PC-3 (cell line): ENCODE data around the gene TOLLIP. TPM values are rescaled to one million over a fixed set of nuclear protein-coding genes. Genes with fewer than 3 reads are reported as not detected.

Experiments
- ATAC-seq: fragments of 200-7000 bp; cut with Tn5 transposase; 2 replicates; pipeline ENCODE4 v1.9.1; 2020; ENCODE audit warnings: mild to moderate bottlenecking, moderate library complexity
- BruUV-seq: library from RNA; stranded (reverse); fragments of 400-500 nt; replicated peaks from 2 replicates; lab custom pipeline; 2021; lab: Mats Ljungman, UMichigan
- CTCF ChIA-PET: fragments of 300-600 bp; sonication (Branson Sonifier 250); formaldehyde crosslinking; loops from one replicate; lab custom pipeline; 2022; ENCODE audit warnings: antibody characterized with exemption; lab: Charles Lee
- POLR2A ChIA-PET: fragments of 300-600 bp; sonication (Branson Sonifier 250); formaldehyde crosslinking; loops from one replicate; lab custom pipeline; 2022; ENCODE audit warnings: antibody characterized with exemption; ENCODE audit not compliant: unreplicated experiment; lab: Charles Lee
- DNase-seq: peaks from one replicate; pipeline ENCODE4 v3.0.0-alpha.2; 2015
- H2AFZ ChIP-seq: fragments of 300-600 bp; sonication (generic); 2 replicates; pipeline ENCODE4 v1.6.0; 2016; ENCODE audit warnings: antibody characterized with exemption, low read length
- H3F3A ChIP-seq: fragments of 300-600 bp; sonication (generic); one replicate; pipeline ENCODE4 v1.6.0; 2017; ENCODE audit warnings: antibody characterized with exemption, low read length, control low read depth, mild to moderate bottlenecking; ENCODE audit not compliant: unreplicated experiment
- H3K27ac ChIP-seq: fragments of 300-600 bp; sonication (generic); 2 replicates; pipeline ENCODE4 v1.5.1; 2016; ENCODE audit warnings: mild to moderate bottlenecking, low read length
- H3K27me3 ChIP-seq: fragments of 300-600 bp; sonication (generic); 2 replicates; pipeline ENCODE4 v1.6.1; 2016; ENCODE audit warnings: low read length, mixed read lengths
- H3K36me3 ChIP-seq: fragments of 300-600 bp; sonication (generic); 2 replicates; pipeline ENCODE4 v1.6.1; 2016; ENCODE audit warnings: low read depth, mixed run types, low read length, mixed read lengths
- H3K4me1 ChIP-seq: fragments of 300-600 bp; sonication (generic); 2 replicates; pipeline ENCODE4 v1.5.1; 2016; ENCODE audit warnings: low read length; ENCODE audit not compliant: insufficient read depth
- H3K4me2 ChIP-seq: fragments of 300-600 bp; sonication (generic); 2 replicates; pipeline ENCODE4 v1.6.0; 2016; ENCODE audit warnings: low read length
- H3K4me3 ChIP-seq: fragments of 300-600 bp; sonication (generic); 2 replicates; pipeline ENCODE4 v1.5.1; 2016; ENCODE audit warnings: mild to moderate bottlenecking, low read length, mixed read lengths
- H3K79me2 ChIP-seq: fragments of 300-600 bp; sonication (generic); 2 replicates; pipeline ENCODE4 v1.6.1; 2017; ENCODE audit warnings: low read length, mixed read lengths
- H3K9ac ChIP-seq: fragments of 300-600 bp; sonication (generic); 2 replicates; pipeline ENCODE4 v1.6.0; 2016; ENCODE audit warnings: mild to moderate bottlenecking, low read length
- H3K9me2 ChIP-seq: fragments of 300-600 bp; sonication (generic); replicated peaks from 2 replicates; pipeline ENCODE4 v1.6.1; 2016; ENCODE audit warnings: mixed run types, low read length, mixed read lengths
- H3K9me3 ChIP-seq: fragments of 300-600 bp; sonication (generic); 2 replicates; pipeline ENCODE4 v1.6.1; 2016; ENCODE audit warnings: low read length, mixed read lengths
- H4K20me1 ChIP-seq: fragments of 300-600 bp; sonication (generic); 2 replicates; pipeline ENCODE4 v1.6.1; 2016; ENCODE audit warnings: low read length, mixed read lengths
- EZH2 ChIP-seq: fragments of 300-600 bp; sonication (generic); IDR thresholded peaks from one replicate; pipeline ENCODE4 v1.6.1; 2017; ENCODE audit warnings: antibody characterized with exemption, mild to moderate bottlenecking, low read length; ENCODE audit not compliant: unreplicated experiment
- EZH2phosphoT487 ChIP-seq: fragments of 300-600 bp; sonication (generic); IDR thresholded peaks from 2 replicates; pipeline ENCODE4 v1.6.1; 2018; ENCODE audit warnings: mild to moderate bottlenecking, antibody characterized with exemption, low read length, borderline replicate concordance
- intact Hi-C: fragments of 100-400 bp; cut with micrococcal nuclease; formaldehyde crosslinking; loops from 2 replicates; pipeline ENCODE4 v1.9.0; 2023
- total RNA-seq: library from RNA; depleted of rRNA; stranded (reverse); fragments of >200 nt; gene quantifications from 2 replicates; pipeline ENCODE4 v1.2.3, GENCODE V29; 2014
- TF ChIP-seq, protein P1 (sequence below): fragments of 300-600 bp; sonication (generic); conservative IDR thresholded peaks from 2 replicates; pipeline ENCODE4 v1.5.1; 2017; ENCODE audit warnings: antibody characterized with exemption, low read depth, mild to moderate bottlenecking, low read length

The TOLLIP gene
- total RNA-seq, 1 experiment from 2014 or later: 43.2 TPM

DNA sequence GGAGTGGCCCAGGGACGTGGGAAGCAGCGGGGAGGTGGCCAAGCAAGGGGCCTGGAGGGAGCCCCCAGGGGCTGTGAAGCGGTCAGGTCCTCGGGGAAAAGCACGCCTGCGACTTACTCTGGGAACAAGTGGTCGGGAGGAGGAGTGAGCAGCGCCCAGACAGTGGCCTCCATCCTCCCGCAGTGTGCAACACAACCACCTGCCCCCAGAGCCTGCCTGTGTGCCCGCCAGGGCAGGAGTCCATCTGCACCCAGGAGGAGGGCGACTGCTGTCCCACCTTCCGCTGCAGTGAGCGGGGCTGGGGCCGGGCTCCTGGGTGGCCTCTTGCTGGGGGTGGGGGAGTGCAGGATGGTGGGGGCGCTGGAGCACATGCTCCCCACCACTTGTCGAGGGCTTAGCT is 51.5 kb downstream of the TOLLIP start:
- CTCF ChIA-PET: no interaction called here
- Histone ChIP-seq H3K9ac (no peak overlapping the region), H3K4me2 (no peak overlapping the region), H3K4me1 (peaks cover 8% of the 10 kb centered on the region), H3K36me3 (no peaks in the 10 kb centered on the region), H3K9me3 (no peaks in the 10 kb centered on the region), H3K79me2 (no peaks in the 10 kb centered on the region), H3K27ac (no peak overlapping the region), H4K20me1 (no peaks in the 10 kb centered on the region), H3K4me3 (no peak overlapping the region), H3K9me2 (no peaks in the 10 kb centered on the region), H3K27me3 (no peaks in the 10 kb centered on the region), H2AFZ (no peak overlapping the region), H3F3A (no peaks in the 10 kb centered on the region)
- intact Hi-C loops: no loop called here
- ATAC-seq (no peak), DNase-seq (no peak)
- TF ChIP-seq EZH2: no peak
- TF ChIP-seq, protein P1, sequence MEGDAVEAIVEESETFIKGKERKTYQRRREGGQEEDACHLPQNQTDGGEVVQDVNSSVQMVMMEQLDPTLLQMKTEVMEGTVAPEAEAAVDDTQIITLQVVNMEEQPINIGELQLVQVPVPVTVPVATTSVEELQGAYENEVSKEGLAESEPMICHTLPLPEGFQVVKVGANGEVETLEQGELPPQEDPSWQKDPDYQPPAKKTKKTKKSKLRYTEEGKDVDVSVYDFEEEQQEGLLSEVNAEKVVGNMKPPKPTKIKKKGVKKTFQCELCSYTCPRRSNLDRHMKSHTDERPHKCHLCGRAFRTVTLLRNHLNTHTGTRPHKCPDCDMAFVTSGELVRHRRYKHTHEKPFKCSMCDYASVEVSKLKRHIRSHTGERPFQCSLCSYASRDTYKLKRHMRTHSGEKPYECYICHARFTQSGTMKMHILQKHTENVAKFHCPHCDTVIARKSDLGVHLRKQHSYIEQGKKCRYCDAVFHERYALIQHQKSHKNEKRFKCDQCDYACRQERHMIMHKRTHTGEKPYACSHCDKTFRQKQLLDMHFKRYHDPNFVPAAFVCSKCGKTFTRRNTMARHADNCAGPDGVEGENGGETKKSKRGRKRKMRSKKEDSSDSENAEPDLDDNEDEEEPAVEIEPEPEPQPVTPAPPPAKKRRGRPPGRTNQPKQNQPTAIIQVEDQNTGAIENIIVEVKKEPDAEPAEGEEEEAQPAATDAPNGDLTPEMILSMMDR: no peak
- TF ChIP-seq EZH2phosphoT487: no peak
- POLR2A ChIA-PET: no interaction called here
- no TSS peak for BruUV-seq

GRCh38 chr11:1257366-1257765 is 52.1 kb downstream of the TOLLIP start:
- no peak overlapping the region for H3K9ac ChIP-seq
- DNase-seq: no peak
- H3K27ac ChIP-seq: no peak overlapping the region
- no peak for ATAC-seq
- no peak overlapping the region for H3K4me2 ChIP-seq
- CTCF ChIA-PET: no interaction called here
- no peak overlapping the region for H3K4me3 ChIP-seq
- no peaks in the 10 kb centered on the region for H3K9me2 ChIP-seq
- no TSS peak for BruUV-seq
- no peaks in the 10 kb centered on the region for H3K9me3 ChIP-seq
- H3K4me1 ChIP-seq: peaks cover 4% of the 10 kb centered on the region
- intact Hi-C loops: no loop called here
- no peaks in the 10 kb centered on the region for H3K36me3 ChIP-seq
- no peak overlapping the region for H2AFZ ChIP-seq
- H3K79me2 ChIP-seq: no peaks in the 10 kb centered on the region
- H3F3A ChIP-seq: no peaks in the 10 kb centered on the region
- H4K20me1 ChIP-seq: no peaks in the 10 kb centered on the region
- no peak for TF ChIP-seq EZH2
- H3K27me3 ChIP-seq: no peaks in the 10 kb centered on the region
- POLR2A ChIA-PET: no interaction called here

DNA sequence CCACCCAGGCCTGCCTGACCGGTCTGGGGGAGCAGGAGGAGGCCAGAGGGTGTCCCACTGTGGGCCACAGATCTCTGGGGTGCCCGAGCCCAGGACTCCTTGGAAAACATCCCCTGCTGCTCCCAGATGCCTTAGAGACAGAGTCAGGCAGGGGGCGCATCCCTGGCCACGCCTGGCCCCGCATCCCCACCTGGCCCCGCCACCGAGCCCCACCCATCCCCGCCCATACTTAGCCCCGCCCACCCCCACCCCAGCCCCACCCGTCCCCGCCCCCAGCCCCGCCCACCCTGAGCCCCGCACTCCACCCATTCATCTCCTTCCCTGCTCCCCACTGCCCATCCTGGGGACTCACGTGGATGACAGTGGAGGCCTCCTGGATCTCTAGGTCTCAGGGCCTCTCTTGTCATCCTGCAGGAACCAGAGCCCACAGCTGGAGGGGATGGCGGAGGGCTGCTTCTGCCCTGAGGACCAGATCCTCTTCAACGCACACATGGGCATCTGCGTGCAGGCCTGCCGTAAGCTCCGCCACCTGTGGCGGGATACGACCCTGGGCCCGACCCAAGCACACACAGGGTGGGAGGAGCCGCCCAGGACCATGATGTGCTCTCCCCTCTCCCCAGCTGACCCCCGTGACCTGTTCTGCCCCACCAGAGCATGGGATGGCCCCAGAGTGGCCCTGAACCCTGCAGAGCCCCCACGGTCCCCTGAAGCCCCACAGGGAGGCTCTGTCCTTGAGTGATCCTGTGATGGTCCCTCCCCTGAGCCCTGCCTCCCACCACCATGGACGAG is 53.0 kb downstream of the TOLLIP start:
- no TSS peak for BruUV-seq
- no peaks in the 10 kb centered on the region for H3F3A ChIP-seq
- H3K9me3 ChIP-seq: no peaks in the 10 kb centered on the region
- H3K4me1 ChIP-seq: no peaks in the 10 kb centered on the region
- ATAC-seq: no peak
- no peaks in the 10 kb centered on the region for H4K20me1 ChIP-seq
- no peaks in the 10 kb centered on the region for H3K27me3 ChIP-seq
- no peak overlapping the region for H3K4me3 ChIP-seq
- no peaks in the 10 kb centered on the region for H3K36me3 ChIP-seq
- TF ChIP-seq EZH2 (no peak), EZH2phosphoT487 (no peak)
- TF ChIP-seq, protein P1: no peak
- intact Hi-C loops: no loop called here
- no peak for DNase-seq
- no peak overlapping the region for H3K4me2 ChIP-seq
- no peaks in the 10 kb centered on the region for H3K79me2 ChIP-seq
- POLR2A ChIA-PET: no interaction called here
- H3K27ac ChIP-seq: no peak overlapping the region
- H3K9ac ChIP-seq: no peak overlapping the region
- CTCF ChIA-PET: no interaction called here
- H3K9me2 ChIP-seq: no peaks in the 10 kb centered on the region
- no peak overlapping the region for H2AFZ ChIP-seq
